ENCODE measurements around the gene NFE2L1. TPM values are rescaled to one million over a fixed set of nuclear protein-coding genes. Genes with fewer than 3 reads are reported as not detected.

NFE2L1 gene
- total RNA-seq, 1 experiment from 2014 or later = 161 TPM

GRCh38 chr17:48102798-48103715 is 54.9 kb downstream of the NFE2L1 start:
- Histone ChIP-seq H4K8ac (replicated peaks; ENCODE audit: insufficient read length, low read depth, low read length) (no peak overlapping the region), H3K27ac (ENCODE audit: insufficient read length, low read depth, low read length) (no peak overlapping the region), H4K91ac (ENCODE audit: insufficient read length, low read depth, low read length) (no peak overlapping the region), H2AK5ac (ENCODE audit: insufficient read length, low read length) (no peak overlapping the region), H3K9ac (ENCODE audit: extremely low read depth, insufficient read length, low read length) (no peak overlapping the region), H3K14ac (ENCODE audit: insufficient read depth, low read length) (no peak overlapping the region), H3K79me1 (ENCODE audit: insufficient read depth, low read depth, low read length, poor library complexity, severe bottlenecking) (no peaks in the 10 kb centered on the region), H2AFZ (ENCODE audit: low read length) (no peak overlapping the region), H3K23ac (ENCODE audit: insufficient read length, low read depth, low read length) (no peak overlapping the region), H2BK12ac (ENCODE audit: insufficient read length, low read depth, low read length) (no peak overlapping the region), H3K79me2 (ENCODE audit: insufficient read depth, low read length) (peaks cover 14% of the 10 kb centered on the region; the same call in 1 of the 2 replicates), H4K20me1 (ENCODE audit: control insufficient read depth, insufficient read depth, insufficient read length) (no peaks in the 10 kb centered on the region), H3K9me3 (ENCODE audit: control insufficient read depth, low read depth, low read length) (no peaks in the 10 kb centered on the region), H3K4ac (ENCODE audit: low read depth, low read length) (no peak overlapping the region), H3K27me3 (ENCODE audit: insufficient read depth, low read length) (no peaks in the 10 kb centered on the region), H3K4me2 (ENCODE audit: insufficient read depth, insufficient read length, low read length) (no peak overlapping the region), H3K4me1 (ENCODE audit: insufficient read depth, low read length) (no peaks in the 10 kb centered on the region), H4K5ac (ENCODE audit: insufficient read length, low read depth, low read length) (no peak overlapping the region), H3K23me2 (ENCODE audit: insufficient read length, low read depth, low read length, poor library complexity, severe bottlenecking) (peaks cover 8% of the 10 kb centered on the region), H2BK15ac (ENCODE audit: low read depth, low read length) (no peak overlapping the region), H2BK5ac (ENCODE audit: insufficient read length, low read length) (no peak overlapping the region), H3K56ac (ENCODE audit: insufficient read length, low read depth, low read length) (no peak overlapping the region), H3T11ph (ENCODE audit: low read length) (no peak overlapping the region), H2BK120ac (ENCODE audit: low read depth, low read length, poor library complexity, severe bottlenecking) (no peak overlapping the region), H2BK20ac (ENCODE audit: low read depth, low read length, poor library complexity, severe bottlenecking) (no peak overlapping the region), H3K18ac (ENCODE audit: insufficient read length, low read depth, low read length) (no peak overlapping the region)
- no peak for DNase-seq
- Mint-ChIP-seq H3K36me3 (ENCODE audit: insufficient read depth in 1 of 3, low read depth in 3 of 3) (no peaks in the 10 kb centered on the region; a peak in 2 of 7 replicates), H3K4me3 (no peak overlapping the region), H3K4me1 (peaks cover 5 to 16% of the 10 kb centered on the region in 2 experiments), H3K27me3 (ENCODE audit: low read depth) (peaks cover 8% of the 10 kb centered on the region), H3K27ac (peak overlapping the region in 1 of 3 experiments; percentile 23; a peak in 1 of 7 replicates), H3K9me3 (peaks cover 0 to 8% of the 10 kb centered on the region in 2 experiments; a peak in 4 of 5 replicates)
- no CpG with 5 or more reads among the region's 14 CpGs for WGBS (ENCODE audit: extremely low coverage, insufficient read length, low lambda C conversion rate)
- no peak for TF ChIP-seq CTCF (conservative IDR thresholded peaks at IDR 0.05)

All from H9 (cell line).